Stimulated activated CD4-positive, alpha-beta T cell treated with anti-CD3 and anti-CD28 coated beads, Interleukin-15, amount 100 ng/mL, for 48 hours (primary cell): ENCODE results near the gene EGFR.
"Not testable (repeated sequence)": the region's sequence is repeated elsewhere in the genome, so short reads cannot be mapped to it uniquely, and the experiment has no call there.

Experiments used
- DNase-seq, 2 donors: peaks; one replicate each; pipeline ENCODE4 v3.0.0-alpha.2; 2020; ENCODE audit warnings: low read depth in 2 of 2

The EGFR gene

DNA sequence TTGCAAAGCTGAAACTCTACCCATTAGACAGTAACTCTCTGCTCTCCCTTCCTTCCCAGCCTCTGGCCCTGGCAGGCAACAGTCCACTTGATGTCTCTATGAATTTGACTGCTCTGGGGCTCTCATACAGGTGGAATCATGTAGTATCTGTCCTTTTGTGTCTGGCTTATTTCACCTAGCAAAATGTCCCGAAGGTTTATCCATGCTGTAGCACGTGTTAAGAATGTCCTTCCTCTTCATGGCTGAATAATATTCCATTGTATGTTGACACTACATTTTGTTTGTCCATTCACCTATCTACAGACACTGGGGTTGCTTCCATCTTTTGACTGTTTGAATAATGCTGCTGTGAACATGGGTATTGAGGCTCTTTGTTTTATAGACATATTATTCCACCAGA, 128.9 kb downstream of the EGFR start:
- no peak for DNase-seq

DNA sequence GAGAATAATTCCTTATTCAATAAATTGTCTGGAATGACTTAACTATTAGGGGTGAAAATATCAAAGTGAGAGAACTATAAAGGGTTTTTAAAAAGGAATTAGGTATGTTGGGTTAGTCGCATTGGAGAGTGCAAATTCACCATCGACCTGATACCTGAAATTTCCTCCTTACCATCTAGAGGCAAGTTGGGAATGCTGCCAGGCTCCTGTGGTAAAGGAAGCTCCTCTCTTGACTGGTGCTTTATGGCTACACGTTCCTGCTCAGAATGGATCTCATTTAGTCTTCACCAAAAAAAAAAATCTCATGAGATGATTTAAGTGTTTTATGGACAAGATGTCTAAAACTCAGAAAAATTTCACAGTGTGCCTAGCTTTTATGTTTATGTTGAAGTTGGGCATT, 129.8 kb downstream of the EGFR start:
- no peak for DNase-seq

DNA sequence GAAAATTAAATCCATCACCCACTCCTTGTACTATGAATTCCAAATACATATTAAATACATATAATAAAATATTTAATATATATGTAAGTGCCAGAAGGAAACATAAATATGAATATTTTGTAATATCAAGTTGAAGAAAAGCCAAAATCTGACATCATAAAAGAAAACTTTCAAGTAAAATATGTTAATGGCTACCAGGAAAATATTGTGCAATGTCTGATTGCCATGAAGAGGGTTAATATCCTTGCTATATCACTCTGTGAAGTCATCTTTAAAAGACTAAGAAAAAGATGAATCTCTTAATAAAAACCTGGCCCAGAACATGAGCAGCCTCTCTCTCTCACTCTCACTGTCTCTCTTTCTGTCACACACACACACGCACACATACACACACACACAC, 130.2 kb downstream of the EGFR start:
- DNase-seq: no peak

DNA sequence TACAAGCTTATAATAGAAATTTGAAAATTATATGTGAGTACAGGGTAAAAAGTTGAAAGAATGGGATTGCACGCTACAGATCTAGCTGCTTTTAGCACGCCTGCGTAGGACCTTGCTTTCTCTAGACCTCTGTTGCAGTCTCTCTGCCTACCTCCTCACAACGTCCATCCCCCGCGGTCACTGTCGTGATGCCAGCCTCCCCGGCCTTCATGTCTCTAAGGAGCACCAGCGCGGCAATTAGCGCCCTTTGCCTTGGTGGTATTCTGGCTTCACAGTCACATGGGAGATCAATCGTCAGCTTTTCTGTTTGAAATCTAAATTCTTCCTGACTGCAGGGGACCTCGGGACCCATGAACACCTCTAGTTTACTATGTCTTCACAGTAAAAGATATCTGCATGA, 131.3 kb downstream of the EGFR start:
- no peak for DNase-seq

DNA sequence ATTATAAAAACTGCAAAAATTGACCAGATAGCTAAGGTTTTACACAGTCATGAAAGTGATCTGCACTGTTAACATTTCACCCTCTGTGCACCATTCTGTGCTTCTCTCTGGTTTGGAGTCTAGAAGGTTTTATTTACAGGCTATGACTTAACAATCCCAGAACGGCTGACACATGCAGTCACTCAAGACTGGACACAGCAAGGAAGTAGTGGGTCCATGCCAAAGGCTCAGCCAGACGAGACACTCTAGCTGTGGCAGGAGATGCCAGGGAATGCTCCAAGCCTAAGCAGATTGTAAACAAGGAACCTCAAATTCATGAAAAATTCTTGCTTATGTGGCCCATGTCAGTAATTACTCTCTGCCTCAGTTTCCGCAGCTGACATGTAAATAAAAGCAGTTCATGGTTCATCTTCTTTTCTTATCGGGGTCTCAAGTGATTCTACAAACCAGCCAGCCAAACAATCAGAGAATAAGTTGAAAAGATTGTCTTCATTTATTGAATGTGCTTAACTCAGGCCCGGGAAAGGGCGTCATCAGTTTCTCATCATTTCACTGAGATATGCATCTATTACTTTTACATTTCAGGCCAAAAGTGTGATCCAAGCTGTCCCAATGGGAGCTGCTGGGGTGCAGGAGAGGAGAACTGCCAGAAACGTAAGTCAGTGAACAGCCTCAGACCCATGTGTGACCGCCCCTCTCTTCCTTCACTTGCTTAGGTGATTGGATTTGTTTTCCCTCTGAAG, 132.1 kb downstream of the EGFR start:
- no peak for DNase-seq

DNA sequence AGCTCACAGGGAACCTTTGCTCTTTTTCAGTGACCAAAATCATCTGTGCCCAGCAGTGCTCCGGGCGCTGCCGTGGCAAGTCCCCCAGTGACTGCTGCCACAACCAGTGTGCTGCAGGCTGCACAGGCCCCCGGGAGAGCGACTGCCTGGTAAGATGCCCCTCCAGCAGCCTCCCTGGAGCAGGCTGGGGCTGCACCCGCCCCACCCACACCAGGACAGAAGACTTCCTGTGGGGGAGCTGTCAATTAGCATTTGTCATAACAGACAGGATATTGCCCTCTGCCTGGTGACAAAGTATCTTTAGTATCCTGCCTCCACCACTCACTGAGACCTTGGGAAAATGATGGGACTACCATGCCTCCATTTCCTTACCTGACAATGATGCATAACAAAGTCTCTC, 133.7 kb downstream of the EGFR start:
- no peak for DNase-seq

DNA sequence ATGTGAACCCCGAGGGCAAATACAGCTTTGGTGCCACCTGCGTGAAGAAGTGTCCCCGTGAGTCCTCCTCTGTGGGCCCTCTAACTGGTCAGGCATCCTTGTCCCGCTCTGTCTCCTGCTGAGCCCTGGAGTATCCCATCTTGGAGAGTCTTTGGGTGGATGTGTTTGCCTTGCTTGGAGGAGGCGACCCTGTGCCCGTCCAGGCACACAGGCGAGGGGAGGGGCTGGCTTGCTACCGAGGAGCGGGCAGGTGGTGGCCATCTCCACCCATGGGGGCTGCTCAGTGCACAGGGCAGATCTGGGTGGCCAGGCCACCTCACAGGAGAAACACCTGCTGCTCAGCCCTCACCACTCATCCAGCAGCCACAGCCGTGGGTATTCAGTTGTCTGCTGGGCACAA, 135.3 kb downstream of the EGFR start:
- no peak for DNase-seq

DNA sequence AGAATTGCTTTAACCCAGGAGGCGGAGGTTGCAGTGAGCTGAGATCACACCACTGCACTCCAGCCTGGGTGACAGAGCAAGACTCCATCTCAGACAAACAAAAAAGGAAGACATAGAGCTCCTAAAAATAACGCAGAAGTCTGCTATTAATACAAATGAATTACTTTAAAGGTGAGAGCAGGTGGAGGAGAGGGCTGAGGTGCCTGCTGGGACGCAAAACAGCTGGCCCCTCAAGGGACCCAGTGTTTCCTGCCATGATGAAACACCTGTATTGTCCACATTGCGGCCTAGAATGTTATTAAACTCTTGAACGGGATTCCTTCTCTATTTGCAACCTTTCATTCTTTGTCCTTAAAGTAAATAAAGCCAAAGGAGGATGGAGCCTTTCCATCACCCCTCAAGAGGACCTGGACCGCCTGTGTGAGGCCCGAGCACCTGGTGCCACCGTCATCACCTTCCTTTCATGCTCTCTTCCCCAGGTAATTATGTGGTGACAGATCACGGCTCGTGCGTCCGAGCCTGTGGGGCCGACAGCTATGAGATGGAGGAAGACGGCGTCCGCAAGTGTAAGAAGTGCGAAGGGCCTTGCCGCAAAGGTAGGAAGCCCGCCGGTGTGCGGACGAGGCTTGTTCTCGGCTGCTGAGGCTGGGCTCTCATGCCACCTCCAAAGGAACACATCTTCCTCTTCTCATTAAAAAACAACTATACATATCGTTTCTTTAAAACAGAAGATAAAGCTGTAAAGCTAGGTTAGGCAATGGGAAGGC, 136.7 kb downstream of the EGFR start:
- DNase-seq: no peak

DNA sequence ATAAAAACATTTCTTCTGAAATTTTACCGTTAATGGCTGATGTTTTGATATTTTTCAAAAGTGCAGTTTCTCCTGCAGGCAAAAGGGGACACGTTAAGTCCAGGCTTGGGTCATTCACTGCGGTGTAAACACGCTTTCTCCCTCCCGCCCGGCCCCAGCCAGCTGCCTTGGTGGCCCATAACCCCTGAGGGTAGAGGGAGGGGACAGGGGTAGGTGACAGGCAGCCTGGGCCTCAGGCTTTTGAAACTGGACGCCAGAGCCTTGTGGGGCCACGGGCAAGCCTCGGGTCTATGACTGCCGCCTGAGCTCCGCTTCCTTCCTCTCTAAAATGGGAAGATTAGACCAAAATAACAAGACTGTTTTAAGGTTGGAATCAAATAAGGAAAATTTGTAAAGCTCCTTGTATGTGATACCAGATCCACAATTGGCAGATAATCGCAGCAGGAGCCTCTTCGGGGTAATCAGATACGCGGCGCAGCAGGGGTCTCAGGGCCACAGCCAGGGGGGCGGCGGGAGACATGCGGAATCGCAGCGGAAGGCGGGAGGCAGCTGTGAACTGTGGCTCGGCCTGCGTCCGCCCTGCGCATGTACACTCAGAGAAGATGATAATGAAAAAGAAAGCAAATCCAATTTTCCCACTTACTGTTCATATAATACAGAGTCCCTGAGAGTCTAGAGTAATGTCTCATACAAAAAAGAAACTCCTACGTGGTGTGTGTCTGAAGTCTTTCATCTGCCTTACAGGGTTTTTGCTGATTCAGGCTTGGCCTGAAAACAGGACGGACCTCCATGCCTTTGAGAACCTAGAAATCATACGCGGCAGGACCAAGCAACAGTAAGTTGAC, 138.3 kb downstream of the EGFR start:
- no peak for DNase-seq

DNA sequence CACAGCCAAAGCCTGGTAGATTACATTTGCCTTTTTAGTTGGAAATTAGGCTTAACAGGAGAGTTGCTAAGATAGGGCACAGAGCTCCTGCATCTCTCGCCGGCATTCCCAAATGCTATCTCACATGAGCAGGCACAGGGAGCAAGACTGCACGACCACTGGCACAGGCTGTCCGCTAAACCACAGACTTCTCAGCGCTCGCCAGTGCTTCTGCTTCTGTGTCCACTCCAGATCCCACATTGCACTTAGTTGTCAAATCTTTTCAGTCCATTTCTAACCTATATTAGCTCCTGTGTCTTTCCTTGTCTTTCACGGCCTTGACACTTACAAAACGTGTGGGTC, 138.9 kb downstream of the EGFR start:
- DNase-seq: no peak

DNA sequence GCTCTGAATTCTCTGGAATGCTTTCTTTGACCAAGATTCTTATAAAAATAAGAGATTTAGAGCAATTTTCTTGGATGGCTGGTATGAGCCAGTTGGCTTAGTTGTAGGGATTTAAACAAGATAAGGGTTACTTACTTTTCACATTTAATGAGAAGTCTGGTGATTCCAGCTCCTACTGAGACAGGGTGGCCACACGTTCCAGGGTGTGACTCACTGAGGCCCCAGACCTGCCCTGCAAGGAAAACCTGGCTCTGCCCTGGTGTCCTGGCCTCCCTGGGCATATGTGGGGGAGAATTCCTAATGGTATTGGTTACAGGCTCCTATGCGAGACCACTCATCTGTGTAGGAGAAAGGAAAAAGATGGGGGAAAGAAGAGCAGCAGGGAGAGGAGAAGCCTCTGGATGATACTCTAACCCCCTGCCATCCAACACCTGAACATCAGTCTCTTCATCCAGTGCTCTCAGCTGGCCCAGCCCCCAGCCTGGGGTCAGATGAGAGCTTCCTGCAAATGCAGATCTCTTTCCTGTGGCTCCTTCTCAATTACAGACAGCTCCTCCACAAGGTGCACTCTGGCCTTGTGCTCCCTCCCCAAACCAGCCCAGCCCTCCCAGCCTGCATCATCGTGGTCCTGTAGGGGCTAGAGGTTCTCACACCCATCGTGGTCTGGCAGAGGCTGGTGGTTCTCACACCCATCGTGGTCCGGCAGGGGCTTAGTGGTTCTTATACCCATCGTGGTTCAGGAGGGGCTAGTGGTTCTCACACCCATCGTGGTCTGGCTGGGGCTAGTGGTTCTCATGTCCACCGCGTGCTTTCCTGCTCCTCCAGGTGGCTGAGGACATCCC, 139.9 kb downstream of the EGFR start:
- DNase-seq: no peak

DNA sequence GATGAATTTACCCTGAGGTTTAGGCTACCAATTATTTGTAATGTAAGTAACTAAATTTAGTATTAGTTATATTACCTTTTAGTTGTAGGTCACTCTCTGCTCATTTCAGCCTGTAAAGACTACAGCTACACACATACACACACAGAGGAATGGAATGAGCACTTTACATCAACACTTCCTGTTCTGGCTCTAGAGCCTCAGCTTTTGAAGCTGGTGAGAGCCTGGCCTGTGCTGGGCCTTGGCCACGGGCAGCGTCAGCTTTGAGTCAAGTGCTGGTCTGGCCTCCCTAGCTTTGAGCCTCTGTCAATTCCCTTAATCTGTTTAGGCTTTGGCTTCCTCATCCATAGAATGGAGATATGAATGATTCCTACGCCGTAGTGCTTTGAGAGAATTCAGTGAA, 141.7 kb downstream of the EGFR start:
- no peak for DNase-seq

DNA sequence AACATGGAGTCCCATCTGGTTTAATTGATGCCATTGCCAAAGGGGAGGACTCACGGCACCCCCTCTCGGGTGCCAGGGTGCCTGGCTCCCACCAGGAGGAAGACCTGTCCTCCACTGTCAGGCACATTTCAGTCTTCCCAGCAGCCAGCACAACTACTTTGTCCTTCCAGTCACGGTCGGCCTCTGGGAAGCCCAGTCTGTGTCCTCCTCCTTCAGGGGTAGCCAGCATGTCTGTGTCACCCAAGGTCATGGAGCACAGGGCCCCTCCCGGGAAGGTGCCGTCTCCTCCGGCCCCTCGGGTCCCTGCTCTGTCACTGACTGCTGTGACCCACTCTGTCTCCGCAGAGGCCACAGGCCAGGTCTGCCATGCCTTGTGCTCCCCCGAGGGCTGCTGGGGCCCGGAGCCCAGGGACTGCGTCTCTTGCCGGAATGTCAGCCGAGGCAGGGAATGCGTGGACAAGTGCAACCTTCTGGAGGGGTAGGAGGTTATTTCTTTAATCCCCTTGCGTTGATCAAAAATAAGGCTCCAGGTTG, 142.4 kb downstream of the EGFR start:
- DNase-seq: no peak

DNA sequence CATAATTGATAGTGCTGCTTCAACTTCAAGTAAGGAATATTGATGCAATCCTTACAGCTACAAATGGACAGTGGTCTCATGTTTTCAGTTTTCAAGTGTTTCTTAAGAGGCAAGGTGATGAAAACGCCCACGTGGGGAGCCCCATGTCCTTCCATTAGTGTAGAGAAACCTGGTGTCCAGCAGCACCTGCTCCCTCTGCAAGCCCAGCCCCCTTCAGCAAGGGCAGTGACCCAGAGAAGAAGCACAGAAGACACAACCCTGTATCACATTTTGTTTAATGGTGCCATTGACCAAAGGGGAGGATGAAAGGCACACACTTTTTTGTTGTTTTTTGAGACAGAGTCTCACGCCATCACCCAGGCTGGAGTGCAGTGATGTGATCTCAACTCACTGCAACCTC, 143.7 kb downstream of the EGFR start:
- no peak for DNase-seq

DNA sequence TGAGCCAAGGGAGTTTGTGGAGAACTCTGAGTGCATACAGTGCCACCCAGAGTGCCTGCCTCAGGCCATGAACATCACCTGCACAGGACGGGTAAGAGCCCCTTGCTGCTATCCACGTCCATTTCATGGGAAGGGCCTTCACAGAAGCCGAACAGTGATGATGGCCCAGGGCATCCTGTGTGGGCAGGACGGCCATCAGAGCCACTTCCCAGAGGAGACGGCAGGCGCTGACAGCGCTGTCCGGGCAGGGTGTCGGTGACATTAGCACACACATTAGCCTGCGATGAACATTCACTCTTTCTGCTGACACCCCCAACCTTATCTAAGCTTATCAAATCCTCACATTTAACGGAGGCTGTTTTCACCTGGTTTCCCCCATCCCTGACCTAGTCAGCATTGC, 144.9 kb downstream of the EGFR start:
- DNase-seq: no peak

DNA sequence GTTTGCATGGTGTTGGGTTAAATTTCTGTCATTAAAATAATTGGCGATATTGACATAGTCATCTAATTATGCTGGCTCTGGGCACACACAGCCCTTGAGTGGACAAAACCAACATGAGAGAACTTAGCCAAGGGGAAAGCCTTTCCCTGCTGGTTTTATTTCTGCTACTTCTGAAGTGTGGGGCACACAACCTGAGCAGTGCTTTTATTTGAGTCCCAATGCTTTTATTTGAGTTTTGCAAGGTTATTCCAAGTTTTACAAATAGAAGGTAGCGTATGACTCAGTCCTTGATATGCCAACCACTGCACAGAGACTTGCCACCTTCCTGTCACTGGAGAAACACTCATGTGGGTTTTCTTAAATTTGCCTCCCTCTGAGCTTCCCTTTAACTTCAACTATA, 145.7 kb downstream of the EGFR start:
- DNase-seq: no peak

DNA sequence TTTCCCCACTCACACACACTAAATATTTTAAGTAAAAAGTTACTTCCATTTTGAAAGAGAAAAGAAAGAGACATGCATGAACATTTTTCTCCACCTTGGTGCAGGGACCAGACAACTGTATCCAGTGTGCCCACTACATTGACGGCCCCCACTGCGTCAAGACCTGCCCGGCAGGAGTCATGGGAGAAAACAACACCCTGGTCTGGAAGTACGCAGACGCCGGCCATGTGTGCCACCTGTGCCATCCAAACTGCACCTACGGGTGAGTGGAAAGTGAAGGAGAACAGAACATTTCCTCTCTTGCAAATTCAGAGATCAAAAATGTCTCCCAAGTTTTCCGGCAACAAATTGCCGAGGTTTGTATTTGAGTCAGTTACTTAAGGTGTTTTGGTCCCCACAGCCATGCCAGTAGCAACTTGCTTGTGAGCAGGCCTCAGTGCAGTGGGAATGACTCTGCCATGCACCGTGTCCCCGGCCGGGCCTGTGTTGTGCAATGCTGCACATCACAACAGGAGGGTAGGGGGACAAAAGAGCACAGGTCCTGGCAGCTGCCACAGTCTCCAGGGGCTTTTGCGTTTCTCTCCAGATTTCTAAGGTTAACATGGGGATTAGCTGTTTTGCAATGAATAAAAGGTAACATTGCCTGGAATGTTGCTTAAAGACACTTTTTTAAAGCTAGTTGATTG, 146.5 kb downstream of the EGFR start:
- no peak for DNase-seq

DNA sequence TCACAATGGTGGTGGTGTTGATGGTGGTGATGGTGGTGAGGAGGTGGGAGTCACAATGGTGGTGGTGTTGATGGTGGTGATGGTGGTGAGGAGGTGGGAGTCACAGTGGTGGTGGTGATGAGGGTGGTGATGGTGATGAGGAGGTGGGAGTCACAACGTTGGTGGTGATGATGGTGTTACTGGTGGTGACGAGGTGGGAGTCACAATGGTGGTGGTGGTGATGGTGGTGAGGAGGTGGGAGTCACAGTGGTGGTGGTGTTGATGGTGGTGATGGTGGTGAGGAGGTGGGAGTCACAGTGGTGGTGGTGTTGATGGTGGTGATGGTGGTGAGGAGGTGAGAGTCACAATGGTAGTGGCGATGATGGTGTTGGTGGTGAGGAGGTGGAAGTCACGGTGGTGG, 148.5 kb downstream of the EGFR start:
- DNase-seq: not testable (repeated sequence)

DNA sequence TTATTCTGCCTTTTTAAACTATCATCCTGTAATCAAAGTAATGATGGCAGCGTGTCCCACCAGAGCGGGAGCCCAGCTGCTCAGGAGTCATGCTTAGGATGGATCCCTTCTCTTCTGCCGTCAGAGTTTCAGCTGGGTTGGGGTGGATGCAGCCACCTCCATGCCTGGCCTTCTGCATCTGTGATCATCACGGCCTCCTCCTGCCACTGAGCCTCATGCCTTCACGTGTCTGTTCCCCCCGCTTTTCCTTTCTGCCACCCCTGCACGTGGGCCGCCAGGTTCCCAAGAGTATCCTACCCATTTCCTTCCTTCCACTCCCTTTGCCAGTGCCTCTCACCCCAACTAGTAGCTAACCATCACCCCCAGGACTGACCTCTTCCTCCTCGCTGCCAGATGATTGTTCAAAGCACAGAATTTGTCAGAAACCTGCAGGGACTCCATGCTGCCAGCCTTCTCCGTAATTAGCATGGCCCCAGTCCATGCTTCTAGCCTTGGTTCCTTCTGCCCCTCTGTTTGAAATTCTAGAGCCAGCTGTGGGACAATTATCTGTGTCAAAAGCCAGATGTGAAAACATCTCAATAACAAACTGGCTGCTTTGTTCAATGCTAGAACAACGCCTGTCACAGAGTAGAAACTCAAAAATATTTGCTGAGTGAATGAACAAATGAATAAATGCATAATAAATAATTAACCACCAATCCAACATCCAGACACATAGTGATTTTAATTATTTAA, 151.7 kb downstream of the EGFR start:
- DNase-seq: no peak

DNA sequence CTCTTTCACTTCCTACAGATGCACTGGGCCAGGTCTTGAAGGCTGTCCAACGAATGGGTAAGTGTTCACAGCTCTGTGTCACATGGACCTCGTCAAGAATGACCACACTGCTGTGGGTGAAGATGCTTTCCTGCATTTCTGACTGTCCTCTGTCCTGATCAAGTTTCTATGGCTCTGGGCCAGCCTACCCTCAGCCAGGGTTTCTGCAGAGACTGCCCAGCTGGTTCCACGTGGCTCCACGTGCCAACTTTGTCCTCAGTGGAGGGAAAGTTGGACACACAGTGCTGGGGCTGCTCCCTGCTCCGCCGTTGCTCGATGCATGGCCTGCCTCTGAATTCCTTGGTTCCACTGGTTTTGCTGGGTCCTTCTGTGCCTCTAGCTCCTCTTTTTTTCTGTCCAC, 152.3 kb downstream of the EGFR start:
- DNase-seq: no peak
